Measurements from ENCODE around the gene ARHGAP40. TPM values are rescaled to one million over a fixed set of nuclear protein-coding genes. Genes with fewer than 3 reads are reported as not detected.

ARHGAP40 gene
- total and polyA plus RNA-seq, 2 of the 13 experiments (the other 11 are each of a cell fraction or from before 2014, with no cell fraction given) = 0.75 to 2.1 TPM

DNA sequence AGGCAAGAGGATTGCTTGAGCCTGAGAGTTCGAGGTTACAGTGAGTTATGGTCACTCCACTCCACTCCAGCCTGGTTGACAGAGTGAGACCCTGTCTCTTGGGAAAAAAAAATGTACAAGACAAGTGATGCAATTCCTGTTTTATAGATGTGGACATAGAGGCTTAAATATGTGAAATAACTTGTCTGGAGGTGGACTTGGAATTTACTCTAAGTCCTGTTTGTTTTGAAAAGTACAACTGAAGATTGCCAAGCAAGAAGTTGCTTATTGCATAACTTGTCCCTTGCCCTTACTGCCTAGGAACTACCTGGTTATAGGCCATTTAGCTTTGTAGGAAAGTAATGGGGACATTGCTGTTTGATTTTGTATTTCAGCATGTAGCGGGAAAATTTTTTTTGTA is 46.6 kb upstream of the ARHGAP40 start:
- no TSS peak for BruUV-seq (replicated peaks)
- in situ Hi-C loops (cut with HindIII; ENCODE audit: extremely low pct_ligation_motif_present, low pct_unique_long_range_greater_than_20kb) (no loop called here), intact Hi-C loops (cut with micrococcal nuclease; ENCODE audit: unreplicated experiment) (no loop called here)
- H3K4me3 ChIP-seq (replicated peaks in 1 of 3; ENCODE audit: insufficient read depth in 1 of 3, low read depth in 2 of 3, low read length in 3 of 3) = no peak overlapping the region
- no peak for FAIRE-seq
- DNase-seq (ENCODE audit: low spot score) = no peak
- H3K36me3 ChIP-seq (replicated peaks in 1 of 2; ENCODE audit: control insufficient read depth in 1 of 2, insufficient read depth in 2 of 2, low read length in 2 of 2) = peaks cover 31 to 82% of the 10 kb centered on the region in 2 experiments
- H2AFZ ChIP-seq (ENCODE audit: low read length) = no peak overlapping the region
- H3K27ac ChIP-seq (ENCODE audit: extremely low read length, insufficient read depth, low read length) = no peak overlapping the region
- no peaks in the 10 kb centered on the region for H3K27me3 ChIP-seq (ENCODE audit: control insufficient read depth in 1 of 2, insufficient read depth in 2 of 2, low read length in 2 of 2)
- WGBS (ENCODE audit: low lambda C conversion rate) = 97% methylated on average over 2 of the region's 2 CpGs
- H4K20me1 ChIP-seq (ENCODE audit: insufficient read depth, low read length) = no peaks in the 10 kb centered on the region
- H3K9me3 ChIP-seq (ENCODE audit: low read length) = no peaks in the 10 kb centered on the region
- no peaks in the 10 kb centered on the region for H3K79me2 ChIP-seq (ENCODE audit: insufficient read depth, low read length)
- no peak for ATAC-seq
- ChIA-PET POLR2A (no interaction called here), CTCF (ENCODE audit: low intra/inter-chr PET ratio, low total read pairs) (no interaction called here)
- no peaks in the 10 kb centered on the region for H3K4me1 ChIP-seq (ENCODE audit: insufficient read depth, low read length)
- TF ChIP-seq CEBPG (CRISPR knock-in tag; IDR thresholded peaks at IDR 0.05) = peak; percentile 40; the same call in 1 of the 2 replicates
- no peak for TF ChIP-seq KDM6A (CRISPR knock-in tag; IDR thresholded peaks at IDR 0.05; ENCODE audit: low read depth)
- TF ChIP-seq, protein P1, sequence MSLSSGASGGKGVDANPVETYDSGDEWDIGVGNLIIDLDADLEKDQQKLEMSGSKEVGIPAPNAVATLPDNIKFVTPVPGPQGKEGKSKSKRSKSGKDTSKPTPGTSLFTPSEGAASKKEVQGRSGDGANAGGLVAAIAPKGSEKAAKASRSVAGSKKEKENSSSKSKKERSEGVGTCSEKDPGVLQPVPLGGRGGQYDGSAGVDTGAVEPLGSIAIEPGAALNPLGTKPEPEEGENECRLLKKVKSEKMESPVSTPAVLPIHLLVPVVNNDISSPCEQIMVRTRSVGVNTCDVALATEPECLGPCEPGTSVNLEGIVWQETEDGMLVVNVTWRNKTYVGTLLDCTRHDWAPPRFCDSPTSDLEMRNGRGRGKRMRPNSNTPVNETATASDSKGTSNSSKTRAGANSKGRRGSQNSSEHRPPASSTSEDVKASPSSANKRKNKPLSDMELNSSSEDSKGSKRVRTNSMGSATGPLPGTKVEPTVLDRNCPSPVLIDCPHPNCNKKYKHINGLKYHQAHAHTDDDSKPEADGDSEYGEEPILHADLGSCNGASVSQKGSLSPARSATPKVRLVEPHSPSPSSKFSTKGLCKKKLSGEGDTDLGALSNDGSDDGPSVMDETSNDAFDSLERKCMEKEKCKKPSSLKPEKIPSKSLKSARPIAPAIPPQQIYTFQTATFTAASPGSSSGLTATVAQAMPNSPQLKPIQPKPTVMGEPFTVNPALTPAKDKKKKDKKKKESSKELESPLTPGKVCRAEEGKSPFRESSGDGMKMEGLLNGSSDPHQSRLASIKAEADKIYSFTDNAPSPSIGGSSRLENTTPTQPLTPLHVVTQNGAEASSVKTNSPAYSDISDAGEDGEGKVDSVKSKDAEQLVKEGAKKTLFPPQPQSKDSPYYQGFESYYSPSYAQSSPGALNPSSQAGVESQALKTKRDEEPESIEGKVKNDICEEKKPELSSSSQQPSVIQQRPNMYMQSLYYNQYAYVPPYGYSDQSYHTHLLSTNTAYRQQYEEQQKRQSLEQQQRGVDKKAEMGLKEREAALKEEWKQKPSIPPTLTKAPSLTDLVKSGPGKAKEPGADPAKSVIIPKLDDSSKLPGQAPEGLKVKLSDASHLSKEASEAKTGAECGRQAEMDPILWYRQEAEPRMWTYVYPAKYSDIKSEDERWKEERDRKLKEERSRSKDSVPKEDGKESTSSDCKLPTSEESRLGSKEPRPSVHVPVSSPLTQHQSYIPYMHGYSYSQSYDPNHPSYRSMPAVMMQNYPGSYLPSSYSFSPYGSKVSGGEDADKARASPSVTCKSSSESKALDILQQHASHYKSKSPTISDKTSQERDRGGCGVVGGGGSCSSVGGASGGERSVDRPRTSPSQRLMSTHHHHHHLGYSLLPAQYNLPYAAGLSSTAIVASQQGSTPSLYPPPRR (CRISPR knock-in tag; IDR thresholded peaks at IDR 0.05; ENCODE audit: borderline replicate concordance) = no peak
- peak; percentile 51; the same call in 1 of the 2 replicates for TF ChIP-seq CEBPB (IDR thresholded peaks at IDR 0.05; ENCODE audit: borderline replicate concordance, low read depth, low read length)
- H3K9ac ChIP-seq (ENCODE audit: insufficient read depth, low read depth, low read length) = no peak overlapping the region
- no peak overlapping the region for H3K4me2 ChIP-seq (ENCODE audit: low read depth, low read length)

DNA sequence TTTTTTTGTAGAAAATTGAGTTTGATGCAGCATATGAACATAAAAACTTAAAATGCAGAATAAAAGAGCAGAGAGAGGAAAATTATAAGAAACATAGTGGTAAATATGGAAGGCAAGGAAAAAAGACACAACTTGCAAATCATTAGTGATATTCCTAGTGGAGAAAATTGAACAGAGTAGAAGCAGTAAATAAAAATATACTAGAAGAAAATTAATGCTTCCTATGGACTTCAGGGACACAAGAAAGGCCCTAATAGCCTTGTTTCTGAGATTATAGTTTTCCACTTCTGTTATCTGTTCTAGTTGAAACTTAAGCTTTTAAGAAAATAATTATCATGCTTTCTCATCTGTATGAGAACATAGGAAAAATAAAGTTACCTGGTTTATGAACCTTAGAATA is 46.2 kb upstream of the ARHGAP40 start:
- no peak for ATAC-seq
- intact Hi-C loops (cut with micrococcal nuclease; ENCODE audit: unreplicated experiment) = no loop called here

More for the DNA sequence above, 46.2 kb upstream of the ARHGAP40 start:
- in situ Hi-C loops (cut with HindIII; ENCODE audit: extremely low pct_ligation_motif_present, low pct_unique_long_range_greater_than_20kb) = no loop called here
- ChIA-PET POLR2A (no interaction called here), CTCF (ENCODE audit: low intra/inter-chr PET ratio, low total read pairs) (no interaction called here)
- TF ChIP-seq, protein P2, sequence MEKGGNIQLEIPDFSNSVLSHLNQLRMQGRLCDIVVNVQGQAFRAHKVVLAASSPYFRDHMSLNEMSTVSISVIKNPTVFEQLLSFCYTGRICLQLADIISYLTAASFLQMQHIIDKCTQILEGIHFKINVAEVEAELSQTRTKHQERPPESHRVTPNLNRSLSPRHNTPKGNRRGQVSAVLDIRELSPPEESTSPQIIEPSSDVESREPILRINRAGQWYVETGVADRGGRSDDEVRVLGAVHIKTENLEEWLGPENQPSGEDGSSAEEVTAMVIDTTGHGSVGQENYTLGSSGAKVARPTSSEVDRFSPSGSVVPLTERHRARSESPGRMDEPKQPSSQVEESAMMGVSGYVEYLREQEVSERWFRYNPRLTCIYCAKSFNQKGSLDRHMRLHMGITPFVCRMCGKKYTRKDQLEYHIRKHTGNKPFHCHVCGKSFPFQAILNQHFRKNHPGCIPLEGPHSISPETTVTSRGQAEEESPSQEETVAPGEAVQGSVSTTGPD (CRISPR knock-in tag; IDR thresholded peaks at IDR 0.05) = no peak
- TF ChIP-seq CBFB (CRISPR knock-in tag; IDR thresholded peaks at IDR 0.05) (no peak), MAF1 (CRISPR knock-in tag; IDR thresholded peaks at IDR 0.05; ENCODE audit: borderline replicate concordance) (no peak), ZNF496 (CRISPR knock-in tag; IDR thresholded peaks at IDR 0.05; ENCODE audit: insufficient replicate concordance) (no peak), ZC3H4 (CRISPR knock-in tag; IDR thresholded peaks at IDR 0.05; ENCODE audit: borderline replicate concordance) (no peak), MXD4 (CRISPR knock-in tag; IDR thresholded peaks at IDR 0.05) (no peak)
- Histone ChIP-seq H3K36me3 (replicated peaks in 1 of 2; ENCODE audit: control insufficient read depth in 1 of 2, insufficient read depth in 2 of 2, low read length in 2 of 2) (peaks cover 31 to 86% of the 10 kb centered on the region in 2 experiments), H3K4me1 (ENCODE audit: insufficient read depth, low read length) (no peaks in the 10 kb centered on the region), H4K20me1 (ENCODE audit: insufficient read depth, low read length) (no peaks in the 10 kb centered on the region), H3K27me3 (ENCODE audit: control insufficient read depth in 1 of 2, insufficient read depth in 2 of 2, low read length in 2 of 2) (no peaks in the 10 kb centered on the region), H3K4me2 (ENCODE audit: low read depth, low read length) (no peak overlapping the region), H3K9me3 (ENCODE audit: low read length) (no peaks in the 10 kb centered on the region), H3K79me2 (ENCODE audit: insufficient read depth, low read length) (no peaks in the 10 kb centered on the region), H3K4me3 (replicated peaks in 1 of 3; ENCODE audit: insufficient read depth in 1 of 3, low read depth in 2 of 3, low read length in 3 of 3) (no peak overlapping the region), H3K9ac (ENCODE audit: insufficient read depth, low read depth, low read length) (no peak overlapping the region), H3K27ac (ENCODE audit: extremely low read length, insufficient read depth, low read length) (no peak overlapping the region), H2AFZ (ENCODE audit: low read length) (no peak overlapping the region)
- no TSS peak for BruUV-seq (replicated peaks)
- no peak for FAIRE-seq
- no peak for DNase-seq (ENCODE audit: low spot score)
